Measurements from ENCODE around the gene KCNK15. TPM values are rescaled to one million over a fixed set of nuclear protein-coding genes. Genes with fewer than 3 reads are reported as not detected.

KCNK15 gene
- total RNA-seq, 1 donor from 2014 or later: 0.21 TPM

- no peak overlapping the region for H3K27ac ChIP-seq
Observed at GRCh38 chr20:44736170-44737021, 9.3 kb upstream of the KCNK15 start.

GRCh38 chr20:44737116-44737515 is 8.5 kb upstream of the KCNK15 start:
- Histone ChIP-seq H3F3A (ENCODE audit: low read depth) (no peaks in the 10 kb centered on the region), H3K9me3 (ENCODE audit: low read depth) (no peaks in the 10 kb centered on the region), H4K20me1 (ENCODE audit: low read depth) (no peaks in the 10 kb centered on the region), H2AFZ (replicated peaks) (no peak overlapping the region), H3K36me3 (no peaks in the 10 kb centered on the region), H3K4me2 (no peak overlapping the region), H3K79me2 (ENCODE audit: low read depth) (no peaks in the 10 kb centered on the region), H3K4me3 (no peak overlapping the region), H3K4me1 (no peaks in the 10 kb centered on the region), H3K27me3 (peaks cover 11% of the 10 kb centered on the region), H3K9ac (no peak overlapping the region), H3K27ac (no peak overlapping the region)
- no peak for DNase-seq (ENCODE audit: low spot score)
- TF ChIP-seq EZH2phosphoT487 (IDR thresholded peaks at IDR 0.05) (no peak), CTCF (IDR thresholded peaks at IDR 0.05) (no peak), EZH2 (IDR thresholded peaks at IDR 0.05) (no peak)
- H3K27me3 Mint-ChIP-seq (ENCODE audit: insufficient read depth, low read depth): peaks cover 21% of the 10 kb centered on the region
- no peaks in the 10 kb centered on the region for H3K36me3 Mint-ChIP-seq
- H3K4me1 Mint-ChIP-seq: peaks cover 20% of the 10 kb centered on the region
- peaks cover 4% of the 10 kb centered on the region for H3K9me3 Mint-ChIP-seq
- H3K4me3 Mint-ChIP-seq: no peak overlapping the region
- H3K27ac Mint-ChIP-seq: no peak overlapping the region

More at GRCh38 chr20:44736170-44737021, 9.3 kb upstream of the KCNK15 start:
- Histone ChIP-seq H2AFZ (replicated peaks) (no peak overlapping the region), H3K27me3 (peaks cover 4% of the 10 kb centered on the region), H3K4me1 (no peaks in the 10 kb centered on the region), H3K36me3 (no peaks in the 10 kb centered on the region), H3K4me2 (no peak overlapping the region), H3K9me3 (ENCODE audit: low read depth) (no peaks in the 10 kb centered on the region), H3K4me3 (no peak overlapping the region), H3F3A (ENCODE audit: low read depth) (no peaks in the 10 kb centered on the region), H4K20me1 (ENCODE audit: low read depth) (no peaks in the 10 kb centered on the region), H3K79me2 (ENCODE audit: low read depth) (no peaks in the 10 kb centered on the region), H3K9ac (no peak overlapping the region)
- H3K36me3 Mint-ChIP-seq: no peaks in the 10 kb centered on the region
- TF ChIP-seq EZH2phosphoT487 (IDR thresholded peaks at IDR 0.05) (no peak), CTCF (IDR thresholded peaks at IDR 0.05) (peak; percentile 20)
- peak; percentile 81 for DNase-seq (ENCODE audit: low spot score)
- peaks cover 20% of the 10 kb centered on the region for H3K4me1 Mint-ChIP-seq
- peak overlapping the region; percentile 25 for H3K27ac Mint-ChIP-seq
- H3K4me3 Mint-ChIP-seq: no peak overlapping the region
- H3K9me3 Mint-ChIP-seq: peaks cover 4% of the 10 kb centered on the region
- peaks cover 16% of the 10 kb centered on the region for H3K27me3 Mint-ChIP-seq (ENCODE audit: insufficient read depth, low read depth)

- Histone ChIP-seq H2AFZ (replicated peaks) (no peak overlapping the region), H3K4me3 (no peak overlapping the region), H3K9ac (no peak overlapping the region), H4K20me1 (ENCODE audit: low read depth) (no peaks in the 10 kb centered on the region), H3K4me1 (no peaks in the 10 kb centered on the region), H3K79me2 (ENCODE audit: low read depth) (no peaks in the 10 kb centered on the region), H3K27me3 (peaks cover 29% of the 10 kb centered on the region), H3K9me3 (ENCODE audit: low read depth) (no peaks in the 10 kb centered on the region), H3K4me2 (no peak overlapping the region), H3F3A (ENCODE audit: low read depth) (no peaks in the 10 kb centered on the region), H3K36me3 (no peaks in the 10 kb centered on the region), H3K27ac (no peak overlapping the region)
- Mint-ChIP-seq H3K27ac (no peak overlapping the region), H3K27me3 (ENCODE audit: insufficient read depth, low read depth) (peaks cover 16% of the 10 kb centered on the region), H3K4me1 (peaks cover 15% of the 10 kb centered on the region), H3K4me3 (no peak overlapping the region), H3K9me3 (peaks cover 4% of the 10 kb centered on the region), H3K36me3 (no peaks in the 10 kb centered on the region)
- DNase-seq (ENCODE audit: low spot score): peak; percentile 80
- no peak for TF ChIP-seq CTCF (IDR thresholded peaks at IDR 0.05)
- TF ChIP-seq EZH2 (IDR thresholded peaks at IDR 0.05): no peak
- TF ChIP-seq EZH2phosphoT487 (IDR thresholded peaks at IDR 0.05): no peak
Observed at GRCh38 chr20:44738813-44739477, 6.7 kb upstream of the KCNK15 start.

Data from neural progenitor cell (in vitro differentiated cells).